H1 (cell line): ENCODE measurements around the gene MICU1. TPM values are rescaled to one million over a fixed set of nuclear protein-coding genes. Genes with fewer than 3 reads are reported as not detected.

Source experiments
- CTCF ChIA-PET: fragments of 300-600 bp; sonication (Branson Sonifier 250); formaldehyde crosslinking; loops from one replicate; lab custom pipeline; 2021; ENCODE audit not compliant: partially characterized antibody; lab: Charles Lee
- POLR2A ChIA-PET: fragments of 300-600 bp; sonication (Branson Sonifier 250); formaldehyde crosslinking; loops from one replicate; lab custom pipeline; 2021; ENCODE audit warnings: inconsistent platforms; ENCODE audit not compliant: partially characterized antibody; lab: Charles Lee
- DNase-seq, 2 experiments: peaks; one replicate each; pipeline versions ENCODE4 v3.0.0 to v3.0.0-alpha.2; 2010 to 2022; ENCODE audit warnings: low spot score in 2 of 2, low read depth in 1 of 2, mixed read lengths in 1 of 2
- FAIRE-seq: peaks from 2 replicates; lab custom pipeline; 2011; peaks lifted over from hg19 to GRCh38; lab: Jason Lieb, UNC
- H2AFZ ChIP-seq: 2 replicates; pipeline ENCODE4 v1.8.1; 2012; ENCODE audit warnings: low read length, inconsistent platforms
- H2AK5ac ChIP-seq: 2 replicates; pipeline ENCODE4 v1.6.1; 2013; ENCODE audit warnings: low read depth, low read length
- H2BK120ac ChIP-seq: replicated peaks from 2 replicates; pipeline ENCODE3; 2013; ENCODE audit warnings: low read depth, low read length, inconsistent platforms
- H2BK12ac ChIP-seq: 2 replicates; pipeline ENCODE4 v1.6.1; 2013; ENCODE audit warnings: low read depth, low read length
- H2BK15ac ChIP-seq: 2 replicates; pipeline ENCODE4 v1.6.1; 2013; ENCODE audit warnings: low read length
- H2BK20ac ChIP-seq: 2 replicates; pipeline ENCODE4 v1.6.1; 2013; ENCODE audit warnings: low read length
- H2BK5ac ChIP-seq: 2 replicates; pipeline ENCODE4 v1.6.1; 2013; ENCODE audit warnings: low read depth, low read length
- H3K14ac ChIP-seq: 2 replicates; pipeline ENCODE4 v1.6.1; 2013; ENCODE audit warnings: inconsistent platforms; ENCODE audit not compliant: insufficient read length
- H3K18ac ChIP-seq: 2 replicates; pipeline ENCODE4 v1.6.1; 2013; ENCODE audit warnings: low read length; ENCODE audit errors: extremely low read depth
- H3K23ac ChIP-seq: 2 replicates; pipeline ENCODE4 v1.6.1; 2013; ENCODE audit warnings: inconsistent platforms; ENCODE audit not compliant: insufficient read length
- H3K23me2 ChIP-seq: 2 replicates; pipeline ENCODE4 v1.6.1; 2013; ENCODE audit warnings: low read depth, low read length
- H3K27ac ChIP-seq: 2 replicates; pipeline ENCODE4 v1.6.1; 2011; ENCODE audit warnings: low read depth, low read length, inconsistent platforms
- H3K27me3 ChIP-seq, 4 experiments: replicated peaks in 1 of 4; 1 replicate in 1 of 4; 2 replicates in 3 of 4; pipeline versions ENCODE4 v1.6.1 to v1.8.1; 2011 to 2013; ENCODE audit warnings: low read length in 3 of 4, mild to moderate bottlenecking in 3 of 4, inconsistent platforms in 2 of 4, mixed read lengths in 2 of 4, moderate library complexity in 1 of 4; ENCODE audit not compliant: control insufficient read depth in 3 of 4, insufficient read depth in 3 of 4; ENCODE audit errors: extremely low read depth in 1 of 4
- H3K36me3 ChIP-seq, 4 experiments: 2 replicates each; pipeline versions ENCODE4 v1.6.1 to v1.8.1; 2011 to 2013; ENCODE audit warnings: mild to moderate bottlenecking in 4 of 4, low read length in 3 of 4, moderate library complexity in 2 of 4, control low read depth in 1 of 4, inconsistent platforms in 1 of 4; ENCODE audit not compliant: insufficient read depth in 4 of 4, control insufficient read depth in 2 of 4
- H3K4ac ChIP-seq: replicated peaks from 2 replicates; pipeline ENCODE3; 2013; ENCODE audit warnings: low read length, low read depth, mixed read lengths, inconsistent platforms; ENCODE audit not compliant: insufficient read length
- H3K4me1 ChIP-seq, 4 experiments: replicated peaks in 1 of 4; 1 replicate in 1 of 4; 2 replicates in 3 of 4; pipeline versions ENCODE4 v1.6.1 to v1.8.1; 2011 to 2013; ENCODE audit warnings: low read length in 3 of 4, inconsistent platforms in 2 of 4, mixed read lengths in 1 of 4; ENCODE audit not compliant: insufficient read depth in 4 of 4, control insufficient read depth in 3 of 4
- H3K4me2 ChIP-seq, 2 experiments: 2 replicates each; pipeline versions ENCODE4 v1.6.1 to v1.8.1; 2011 to 2013; ENCODE audit warnings: low read depth in 2 of 2, low read length in 2 of 2, control low read depth in 1 of 2, inconsistent platforms in 1 of 2, mild to moderate bottlenecking in 1 of 2; ENCODE audit not compliant: insufficient read depth in 1 of 2
- H3K4me3 ChIP-seq, 4 experiments: fragments of 200-600, 300-600 bp in 1 of 4; sonication (generic), shearing (Covaris generic), sonication (Bioruptor Twin) in 1 of 4; 2 replicates each; pipeline versions ENCODE4 v1.5.1 to v1.8.1; 2011 to 2016; ENCODE audit warnings: low read length in 4 of 4, low read depth in 3 of 4, control low read depth in 2 of 4, inconsistent platforms in 2 of 4, mild to moderate bottlenecking in 2 of 4, mixed read lengths in 1 of 4, moderate library complexity in 1 of 4; ENCODE audit not compliant: insufficient read depth in 2 of 4; ENCODE audit errors: extremely low read depth in 1 of 4
- H3K56ac ChIP-seq: replicated peaks from 2 replicates; pipeline ENCODE3; 2013; ENCODE audit warnings: low read depth, mild to moderate bottlenecking, mixed read lengths, low read length, inconsistent platforms; ENCODE audit not compliant: insufficient read length
- H3K79me1 ChIP-seq: 2 replicates; pipeline ENCODE4 v1.6.1; 2013; ENCODE audit warnings: low read depth, low read length, control low read depth
- H3K79me2 ChIP-seq, 2 experiments: 2 replicates each; pipeline versions ENCODE4 v1.6.1 to v1.8.1; 2012 to 2013; ENCODE audit warnings: low read length in 2 of 2, mild to moderate bottlenecking in 2 of 2, inconsistent platforms in 1 of 2; ENCODE audit not compliant: insufficient read depth in 2 of 2, control insufficient read depth in 1 of 2
- H3K9ac ChIP-seq, 4 experiments: replicated peaks in 1 of 4; 1 replicate in 1 of 4; 2 replicates in 3 of 4; pipeline versions ENCODE4 v1.6.1 to v1.8.1; 2011 to 2013; ENCODE audit warnings: low read depth in 3 of 4, low read length in 3 of 4, control low read depth in 2 of 4, mild to moderate bottlenecking in 2 of 4, moderate library complexity in 2 of 4, inconsistent platforms in 1 of 4; ENCODE audit errors: extremely low read depth in 1 of 4
- H3K9me3 ChIP-seq, 2 experiments: 2 replicates each; pipeline versions ENCODE4 v1.6.1 to v1.8.1; 2012 to 2013; ENCODE audit warnings: mild to moderate bottlenecking in 2 of 2, moderate library complexity in 2 of 2, control low read depth in 1 of 2, inconsistent platforms in 1 of 2, low read depth in 1 of 2, low read length in 1 of 2, mixed read lengths in 1 of 2; ENCODE audit not compliant: insufficient read depth in 2 of 2
- H4K20me1 ChIP-seq, 2 experiments: replicated peaks in 1 of 2; 2 replicates each; pipeline versions ENCODE3 to v1.8.1; 2011 to 2013; ENCODE audit warnings: inconsistent platforms in 2 of 2, low read length in 2 of 2, mild to moderate bottlenecking in 1 of 2; ENCODE audit not compliant: insufficient read depth in 2 of 2, control insufficient read depth in 1 of 2
- H4K5ac ChIP-seq: 2 replicates; pipeline ENCODE4 v1.6.1; 2013; ENCODE audit warnings: low read length, low read depth, mixed read lengths, inconsistent platforms; ENCODE audit not compliant: insufficient read length
- H4K8ac ChIP-seq: 2 replicates; pipeline ENCODE4 v1.8.0; 2013; ENCODE audit warnings: mild to moderate bottlenecking, moderate library complexity, low read length, inconsistent platforms; ENCODE audit not compliant: insufficient read depth; ENCODE audit errors: extremely low read depth
- H4K91ac ChIP-seq: replicated peaks from 2 replicates; pipeline ENCODE3; 2013; ENCODE audit warnings: low read length, mixed read lengths, inconsistent platforms; ENCODE audit not compliant: insufficient read length
- BCL11A ChIP-seq, 2 experiments: IDR thresholded peaks; one replicate each; pipeline ENCODE4 v1.6.1; 2011; ENCODE audit warnings: low read depth in 2 of 2, low read length in 2 of 2, mild to moderate bottlenecking in 2 of 2
- GABPA ChIP-seq: IDR thresholded peaks from 2 replicates; pipeline ENCODE4 v1.6.1; 2011; ENCODE audit warnings: mild to moderate bottlenecking, low read length, moderate library complexity, borderline replicate concordance; ENCODE audit not compliant: insufficient read depth
- POU5F1 ChIP-seq: IDR thresholded peaks from 2 replicates; pipeline ENCODE4 v1.6.1; 2011; ENCODE audit warnings: low read depth, mild to moderate bottlenecking, low read length, moderate library complexity
- WGBS, 2 experiments: shearing (Covaris generic) in 1 of 2; methylation state at CpG; one replicate each; pipeline versions ENCODE4 v1.1.6 to v1.1.7; 2013 to 2015; ENCODE audit warnings: low lambda C conversion rate in 2 of 2, mixed read lengths in 2 of 2, inconsistent platforms in 1 of 2, low coverage in 1 of 2, missing lambda C conversion rate in 1 of 2; ENCODE audit not compliant: insufficient replicate concordance in 2 of 2, insufficient coverage in 1 of 2, insufficient read length in 1 of 2; ENCODE audit errors: extremely low coverage in 1 of 2, missing lambda C conversion rate in 1 of 2; 5-methylcytosine and 5-hydroxymethylcytosine counted together
- polyA plus RNA-seq, 7 experiments: library from polyadenylated mRNA; depleted of rRNA in 3 of 7; stranded (reverse) in 5 of 7; unstranded in 2 of 7; fragments of >200 nt in 5 of 7; fragments of 200-250 nt in 2 of 7; gene quantifications; 1 replicate in 5 of 7; 2 replicates in 1 of 7; 4 replicates in 1 of 7; pipeline versions ENCODE4 v1.2.1 to v1.2.3, GENCODE V29; 2011 to 2013; ENCODE audit warnings: missing spikeins in 2 of 7, mixed read lengths in 2 of 7
- total RNA-seq: library from RNA; stranded (reverse); fragmentation: NEBNext Ultra II Directional; extraction: Animal tissue kit (Norgen Biotek cat#: 25700); gene quantifications from 2 replicates; pipeline ENCODE4 v1.2.1, GENCODE V29; 2021

Gene MICU1
- total and polyA plus RNA-seq, 2 of the 8 experiments (the other 6 are each of a cell fraction or from before 2014, with no cell fraction given): 18.0 to 36.7 TPM

DNA sequence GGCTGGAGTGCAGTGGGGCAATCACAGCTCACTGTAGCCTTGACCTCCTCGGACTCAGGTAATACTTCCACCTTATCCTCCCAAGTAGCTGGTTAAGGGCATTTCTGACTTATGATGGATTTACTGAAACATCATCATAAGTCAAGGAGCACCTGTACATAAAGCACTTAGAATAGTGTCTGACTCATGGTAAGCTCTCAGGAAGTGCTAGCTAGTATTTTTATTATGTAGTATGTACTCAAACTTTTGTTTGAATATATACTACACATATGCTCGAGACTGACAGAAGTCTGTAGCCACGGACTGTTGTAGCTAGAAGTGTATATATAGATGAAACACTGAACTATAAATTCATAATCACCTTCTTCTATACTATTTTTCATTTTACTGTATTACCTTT, 163.6 kb downstream of the MICU1 start:
- no peak overlapping the region for H2BK20ac ChIP-seq
- H2BK120ac ChIP-seq: no peak overlapping the region

More for the DNA sequence above, 163.6 kb downstream of the MICU1 start:
- H4K91ac ChIP-seq: no peak overlapping the region
- H3K79me1 ChIP-seq: no peaks in the 10 kb centered on the region
- H3K9me3 ChIP-seq: no peaks in the 10 kb centered on the region
- H3K9ac ChIP-seq: no peak overlapping the region
- peaks cover 0 to 1% of the 10 kb centered on the region in 2 experiments for H4K20me1 ChIP-seq
- WGBS, 2 experiments: 87% methylated on average over 3 of the region's 3 CpGs; no CpG with 5 or more reads in 1 of the 2 experiments
- no peak overlapping the region for H2AK5ac ChIP-seq
- H4K5ac ChIP-seq: no peak overlapping the region
- no peak overlapping the region for H3K14ac ChIP-seq
- FAIRE-seq: no peak
- H3K23me2 ChIP-seq: no peaks in the 10 kb centered on the region
- H3K27ac ChIP-seq: no peak overlapping the region
- POLR2A ChIA-PET: interaction anchor here (1.5 kb wide), 1 partner anchor 229 kb away, joined by 6 read pairs; the partner anchor contains the start of gene MCU
- TF ChIP-seq POU5F1 (no peak), BCL11A (IDR thresholded peaks at IDR 0.05; ENCODE audit: low read depth in 2 of 2, low read length in 2 of 2) (no peak), GABPA (no peak)
- TF ChIP-seq, all 59 proteins: peak for 0
- no peak for DNase-seq
- Histone ChIP-seq H3K36me3 (no peaks in the 10 kb centered on the region), H3K79me2 (no peaks in the 10 kb centered on the region), H2AFZ (no peak overlapping the region), H3K56ac (no peak overlapping the region), H3K4me3 (no peak overlapping the region), H3K4ac (no peak overlapping the region), H2BK15ac (no peak overlapping the region), H4K8ac (no peak overlapping the region), H2BK12ac (no peak overlapping the region), H2BK5ac (no peak overlapping the region), H3K23ac (no peak overlapping the region), H3K27me3 (no peaks in the 10 kb centered on the region), H3K4me1 (no peaks in the 10 kb centered on the region), H3K18ac (no peak overlapping the region), H3K4me2 (no peak overlapping the region)
- CTCF ChIA-PET: interaction anchor here (0.6 to 2.1 kb wide), 7 partner anchors 9 to 1176 kb away, joined by 3 to 8 read pairs (median 4); no protein-coding TSS in a partner anchor
